HL-60 (cell line): ENCODE results near the gene UBE2J1.
"Not testable (repeated sequence)": the region's sequence is repeated elsewhere in the genome, so short reads cannot be mapped to it uniquely, and the experiment has no call there.

ENCODE experiments used
- DNase-seq, 2 experiments: peaks; one replicate each; pipeline ENCODE4 v3.0.0-alpha.2; 2010 to 2020; ENCODE audit warnings: low read depth in 1 of 2, low spot score in 1 of 2
- H3K27ac ChIP-seq: fragments of 250-450 bp; sonication (Bioruptor Pico); replicated peaks from 2 replicates; pipeline ENCODE4 v1.5.1; 2020; ENCODE audit warnings: mild to moderate bottlenecking, moderate library complexity
- H3K27me3 ChIP-seq: fragments of 250-450 bp; sonication (Bioruptor Pico); 2 replicates; pipeline ENCODE4 v1.5.1; 2021; ENCODE audit warnings: mild to moderate bottlenecking, moderate library complexity; ENCODE audit not compliant: insufficient read depth, poor library complexity, severe bottlenecking
- H3K4me3 ChIP-seq: replicated peaks from 2 replicates; pipeline ENCODE4 v1.5.1; 2011; ENCODE audit warnings: mild to moderate bottlenecking, control low read depth, low read length; ENCODE audit not compliant: insufficient read depth
- GABPA ChIP-seq: IDR thresholded peaks from 2 replicates; pipeline ENCODE4 v1.6.1; 2012; ENCODE audit warnings: low read depth
- POLR2AphosphoS5 ChIP-seq: IDR thresholded peaks from 2 replicates; pipeline ENCODE4 v1.6.1; 2012; ENCODE audit warnings: low read depth
- SPI1 ChIP-seq: IDR thresholded peaks from 2 replicates; pipeline ENCODE4 v1.6.1; 2012; ENCODE audit warnings: low read depth, mild to moderate bottlenecking, borderline replicate concordance
- TF ChIP-seq, protein P1 (sequence below): IDR thresholded peaks from 2 replicates; pipeline ENCODE4 v1.6.1; 2012; ENCODE audit warnings: low read depth; ENCODE audit not compliant: insufficient replicate concordance
- TF ChIP-seq, protein P2 (sequence below): IDR thresholded peaks from one replicate; pipeline ENCODE4 v1.5.1; 2011; ENCODE audit warnings: low read length, control low read depth, inconsistent platforms; ENCODE audit not compliant: insufficient read depth

Gene UBE2J1

DNA sequence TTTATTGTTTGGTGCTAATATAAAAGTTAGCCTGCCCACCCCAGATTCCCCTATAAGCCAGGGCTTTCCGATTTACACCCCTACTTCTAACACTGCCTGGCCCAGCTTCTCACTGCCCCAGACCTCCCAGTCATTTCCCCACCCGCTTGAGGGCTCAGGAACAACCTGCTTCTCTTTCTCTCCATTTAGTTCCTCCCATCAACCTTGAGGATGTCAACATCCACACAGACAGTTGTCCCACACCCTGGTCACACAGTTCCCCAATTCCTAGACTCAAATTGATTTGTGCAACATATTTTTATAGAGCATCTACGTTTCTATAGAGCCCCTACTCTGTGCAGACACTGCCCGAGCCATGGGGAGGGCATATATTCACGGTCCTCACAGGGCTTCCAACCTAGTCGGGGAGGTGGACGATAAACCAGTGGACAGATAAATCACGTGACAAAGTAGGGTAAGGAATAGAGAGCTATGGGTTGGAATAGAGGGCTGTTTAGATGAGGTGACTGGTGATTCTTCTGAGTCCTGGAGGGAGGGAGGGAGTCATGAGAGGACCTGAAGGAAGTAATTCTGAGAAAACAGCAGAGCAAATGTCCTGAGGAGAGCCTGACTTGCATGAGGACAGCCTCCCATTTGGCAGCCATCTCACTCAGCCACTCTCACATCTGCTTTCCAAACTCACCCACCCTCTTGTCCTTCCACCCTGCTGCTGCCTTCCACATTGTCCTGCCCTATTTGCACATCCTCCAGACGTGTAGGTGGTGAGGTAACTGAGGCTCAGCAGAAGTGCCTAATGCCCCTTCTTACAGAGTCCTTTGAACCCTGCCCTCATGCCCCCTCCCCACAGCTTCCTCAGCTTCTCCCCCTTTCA, 43.8 kb downstream of the UBE2J1 start:
- Histone ChIP-seq H3K27me3 (no peaks in the 10 kb centered on the region), H3K4me3 (no peak overlapping the region), H3K27ac (peak overlapping the region; percentile 37)
- DNase-seq = peak in 1 of 2 experiments; percentile 85
- TF ChIP-seq SPI1 (peak; percentile 91), GABPA (no peak), POLR2AphosphoS5 (peak; percentile 52; the same call in 1 of the 2 replicates)

DNA sequence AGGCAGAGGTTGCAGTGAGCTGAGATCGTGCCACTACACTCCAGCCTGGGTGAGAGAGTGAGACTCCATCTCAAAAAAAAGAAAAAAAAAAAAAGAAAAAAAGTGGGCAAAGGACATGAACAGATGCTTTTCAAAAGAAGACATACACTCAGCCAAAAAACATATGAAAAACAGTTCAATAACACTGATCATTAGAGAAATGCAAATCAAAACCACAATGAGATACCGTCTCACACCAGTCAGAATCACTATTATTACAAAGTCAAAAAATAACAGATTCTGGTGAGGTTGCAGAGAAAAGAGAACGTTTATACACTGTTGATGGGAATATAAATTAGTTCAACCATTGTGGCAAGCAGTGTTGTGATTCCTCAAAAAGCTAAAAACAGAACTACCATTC, 48.0 kb downstream of the UBE2J1 start:
- not testable (repeated sequence) for DNase-seq, H3K27me3 ChIP-seq, H3K27ac ChIP-seq, H3K4me3 ChIP-seq

DNA sequence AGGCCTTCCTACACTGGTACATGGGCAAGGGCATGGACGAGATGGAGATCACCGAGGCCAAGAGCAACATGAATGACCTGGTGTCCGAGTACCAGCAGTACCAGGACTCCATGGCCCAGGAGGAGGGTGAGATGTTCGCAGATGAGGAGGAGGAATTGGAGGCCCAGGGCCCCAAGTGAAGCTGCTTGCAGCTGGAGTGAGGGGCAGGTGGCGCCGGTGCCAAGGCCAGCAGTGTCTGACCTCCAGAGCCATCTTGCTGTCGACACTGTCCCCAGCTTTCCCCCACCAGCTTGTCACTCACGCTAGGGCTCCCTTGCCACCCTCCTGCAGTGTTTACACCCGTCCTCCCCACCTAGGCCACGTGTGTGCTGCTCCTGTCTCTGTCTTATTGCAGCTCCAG, 49.6 kb downstream of the UBE2J1 start:
- DNase-seq = no peak
- no peaks in the 10 kb centered on the region for H3K27me3 ChIP-seq
- no peak overlapping the region for H3K27ac ChIP-seq
- H3K4me3 ChIP-seq = no peak overlapping the region
- TF ChIP-seq, protein P1, sequence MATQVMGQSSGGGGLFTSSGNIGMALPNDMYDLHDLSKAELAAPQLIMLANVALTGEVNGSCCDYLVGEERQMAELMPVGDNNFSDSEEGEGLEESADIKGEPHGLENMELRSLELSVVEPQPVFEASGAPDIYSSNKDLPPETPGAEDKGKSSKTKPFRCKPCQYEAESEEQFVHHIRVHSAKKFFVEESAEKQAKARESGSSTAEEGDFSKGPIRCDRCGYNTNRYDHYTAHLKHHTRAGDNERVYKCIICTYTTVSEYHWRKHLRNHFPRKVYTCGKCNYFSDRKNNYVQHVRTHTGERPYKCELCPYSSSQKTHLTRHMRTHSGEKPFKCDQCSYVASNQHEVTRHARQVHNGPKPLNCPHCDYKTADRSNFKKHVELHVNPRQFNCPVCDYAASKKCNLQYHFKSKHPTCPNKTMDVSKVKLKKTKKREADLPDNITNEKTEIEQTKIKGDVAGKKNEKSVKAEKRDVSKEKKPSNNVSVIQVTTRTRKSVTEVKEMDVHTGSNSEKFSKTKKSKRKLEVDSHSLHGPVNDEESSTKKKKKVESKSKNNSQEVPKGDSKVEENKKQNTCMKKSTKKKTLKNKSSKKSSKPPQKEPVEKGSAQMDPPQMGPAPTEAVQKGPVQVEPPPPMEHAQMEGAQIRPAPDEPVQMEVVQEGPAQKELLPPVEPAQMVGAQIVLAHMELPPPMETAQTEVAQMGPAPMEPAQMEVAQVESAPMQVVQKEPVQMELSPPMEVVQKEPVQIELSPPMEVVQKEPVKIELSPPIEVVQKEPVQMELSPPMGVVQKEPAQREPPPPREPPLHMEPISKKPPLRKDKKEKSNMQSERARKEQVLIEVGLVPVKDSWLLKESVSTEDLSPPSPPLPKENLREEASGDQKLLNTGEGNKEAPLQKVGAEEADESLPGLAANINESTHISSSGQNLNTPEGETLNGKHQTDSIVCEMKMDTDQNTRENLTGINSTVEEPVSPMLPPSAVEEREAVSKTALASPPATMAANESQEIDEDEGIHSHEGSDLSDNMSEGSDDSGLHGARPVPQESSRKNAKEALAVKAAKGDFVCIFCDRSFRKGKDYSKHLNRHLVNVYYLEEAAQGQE = no peak
- TF ChIP-seq GABPA (no peak), POLR2AphosphoS5 (no peak), SPI1 (no peak)
- TF ChIP-seq, protein P2, sequence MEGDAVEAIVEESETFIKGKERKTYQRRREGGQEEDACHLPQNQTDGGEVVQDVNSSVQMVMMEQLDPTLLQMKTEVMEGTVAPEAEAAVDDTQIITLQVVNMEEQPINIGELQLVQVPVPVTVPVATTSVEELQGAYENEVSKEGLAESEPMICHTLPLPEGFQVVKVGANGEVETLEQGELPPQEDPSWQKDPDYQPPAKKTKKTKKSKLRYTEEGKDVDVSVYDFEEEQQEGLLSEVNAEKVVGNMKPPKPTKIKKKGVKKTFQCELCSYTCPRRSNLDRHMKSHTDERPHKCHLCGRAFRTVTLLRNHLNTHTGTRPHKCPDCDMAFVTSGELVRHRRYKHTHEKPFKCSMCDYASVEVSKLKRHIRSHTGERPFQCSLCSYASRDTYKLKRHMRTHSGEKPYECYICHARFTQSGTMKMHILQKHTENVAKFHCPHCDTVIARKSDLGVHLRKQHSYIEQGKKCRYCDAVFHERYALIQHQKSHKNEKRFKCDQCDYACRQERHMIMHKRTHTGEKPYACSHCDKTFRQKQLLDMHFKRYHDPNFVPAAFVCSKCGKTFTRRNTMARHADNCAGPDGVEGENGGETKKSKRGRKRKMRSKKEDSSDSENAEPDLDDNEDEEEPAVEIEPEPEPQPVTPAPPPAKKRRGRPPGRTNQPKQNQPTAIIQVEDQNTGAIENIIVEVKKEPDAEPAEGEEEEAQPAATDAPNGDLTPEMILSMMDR = no peak

DNA sequence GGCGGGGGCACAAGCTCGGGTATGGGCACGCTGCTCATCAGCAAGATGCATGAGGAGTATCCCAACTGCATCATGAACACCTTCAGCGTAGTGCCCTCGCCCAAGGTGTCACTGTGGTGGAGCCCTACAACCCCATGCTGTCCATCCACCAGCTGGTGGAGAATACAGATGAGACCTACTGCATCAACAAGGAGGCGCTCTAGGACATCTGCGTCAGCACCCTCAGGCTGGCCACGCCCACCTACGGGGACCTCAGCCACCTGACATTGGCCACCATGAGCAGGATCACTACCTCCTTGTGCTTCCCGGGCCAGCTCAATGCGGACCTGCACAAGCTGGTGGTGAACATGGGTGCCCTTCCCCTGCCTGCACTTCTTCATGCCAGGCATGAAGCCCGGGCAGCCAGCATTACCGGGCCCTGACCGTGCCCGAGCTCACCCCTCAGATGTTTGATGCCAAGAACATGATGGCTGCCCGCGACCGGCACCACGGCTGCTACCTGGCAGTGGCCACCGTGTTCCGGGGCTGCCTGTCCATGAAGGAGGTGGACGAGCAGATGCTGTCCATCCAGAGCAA, 50.2 kb downstream of the UBE2J1 start:
- H3K27me3 ChIP-seq = no peaks in the 10 kb centered on the region
- no peak for DNase-seq
- no peak overlapping the region for H3K4me3 ChIP-seq
- no peak for TF ChIP-seq GABPA
- TF ChIP-seq, protein P1 = no peak
- TF ChIP-seq, protein P2 = no peak
- H3K27ac ChIP-seq = no peak overlapping the region
